Measurements from ENCODE around the gene PLCB1.

PLCB1 gene

GRCh38 chr20:8933381-8933807, 801.3 kb downstream of the PLCB1 start:
- DNase-seq = no peak

GRCh38 chr20:8934362-8934761, 802.3 kb downstream of the PLCB1 start:
- DNase-seq = no peak
